ENCODE measurements around the gene BTBD18.
"Not testable (repeated sequence)": the region's sequence is repeated elsewhere in the genome, so short reads cannot be mapped to it uniquely, and the experiment has no call there.

BTBD18 gene

DNA sequence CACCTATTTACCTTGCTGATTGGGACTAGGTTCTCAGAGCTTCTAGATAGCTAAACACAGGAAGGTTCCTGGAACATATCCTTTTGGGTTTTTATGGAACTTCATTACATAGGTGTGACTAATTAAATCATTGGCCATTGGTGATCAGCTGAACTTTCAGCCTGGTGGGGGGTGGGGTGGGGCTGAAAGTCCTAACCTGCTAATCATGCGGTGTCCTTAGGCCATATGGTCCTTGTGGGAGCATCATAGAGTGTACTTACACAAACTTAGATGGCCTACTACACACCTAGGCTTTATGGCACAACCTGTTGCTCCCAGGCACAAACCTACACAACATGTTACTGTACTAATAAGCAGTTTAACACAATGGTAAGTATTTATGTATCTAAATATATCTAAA, 19.0 kb downstream of the BTBD18 start:
- DNase-seq (ENCODE audit: low read depth), result no peak

DNA sequence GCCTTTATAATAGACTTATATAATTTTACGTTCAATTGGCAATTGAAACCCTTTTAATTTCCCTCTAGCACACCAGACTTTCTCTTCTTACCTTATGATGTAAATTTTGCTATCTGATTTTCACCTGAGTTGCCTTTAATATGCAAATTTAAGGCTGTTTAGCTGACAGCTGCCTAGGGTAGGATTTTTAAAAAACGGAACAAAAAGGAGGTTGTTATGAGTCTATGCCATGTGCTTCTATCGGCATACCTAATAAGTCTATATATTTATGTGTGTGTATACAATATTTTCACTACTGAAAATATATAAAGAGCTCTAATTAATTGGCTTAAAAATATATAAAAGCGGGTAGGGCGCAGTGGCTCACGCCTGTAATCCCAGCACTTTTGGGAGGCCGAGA, 22.1 kb downstream of the BTBD18 start:
- no peak for DNase-seq (ENCODE audit: low read depth)

- no peak for DNase-seq (ENCODE audit: low read depth)
Measured at GRCh38 chr11:57728829-57729228, 22.8 kb downstream of the BTBD18 start.

DNA sequence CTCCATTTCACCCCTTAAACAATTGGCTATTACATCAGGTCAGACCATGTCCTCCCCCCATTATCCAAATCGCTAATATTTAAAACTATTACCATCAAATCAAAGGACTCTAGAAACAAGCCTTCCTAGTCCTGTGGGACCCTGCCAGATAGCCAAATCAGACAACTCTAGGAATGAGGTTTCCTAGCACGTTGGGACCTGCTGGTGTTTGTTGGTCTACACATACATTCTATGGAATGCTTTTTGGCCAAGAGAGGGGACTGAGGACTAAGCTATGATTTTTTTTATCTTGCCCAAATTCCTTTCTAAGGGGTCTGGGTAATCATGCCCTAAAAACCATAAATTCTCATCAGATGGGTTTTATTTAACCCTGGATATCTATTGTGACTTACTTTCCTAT, 24.4 kb downstream of the BTBD18 start:
- no peak for DNase-seq (ENCODE audit: low read depth)

GRCh38 chr11:57716726-57717125, 34.9 kb downstream of the BTBD18 start:
- DNase-seq (ENCODE audit: low read depth), result not testable (repeated sequence)

- no peak for DNase-seq (ENCODE audit: low read depth)
Measured at GRCh38 chr11:57713835-57714234, 37.8 kb downstream of the BTBD18 start.

GRCh38 chr11:57712256-57713150, 39.1 kb downstream of the BTBD18 start, which contains the start of gene TMX2:
TMX2 (plus strand) TSS chr11:57712593; CDS start chr11:57712619, 26 bp downstream.
- peak; percentile 100 for DNase-seq (ENCODE audit: low read depth)

DNA sequence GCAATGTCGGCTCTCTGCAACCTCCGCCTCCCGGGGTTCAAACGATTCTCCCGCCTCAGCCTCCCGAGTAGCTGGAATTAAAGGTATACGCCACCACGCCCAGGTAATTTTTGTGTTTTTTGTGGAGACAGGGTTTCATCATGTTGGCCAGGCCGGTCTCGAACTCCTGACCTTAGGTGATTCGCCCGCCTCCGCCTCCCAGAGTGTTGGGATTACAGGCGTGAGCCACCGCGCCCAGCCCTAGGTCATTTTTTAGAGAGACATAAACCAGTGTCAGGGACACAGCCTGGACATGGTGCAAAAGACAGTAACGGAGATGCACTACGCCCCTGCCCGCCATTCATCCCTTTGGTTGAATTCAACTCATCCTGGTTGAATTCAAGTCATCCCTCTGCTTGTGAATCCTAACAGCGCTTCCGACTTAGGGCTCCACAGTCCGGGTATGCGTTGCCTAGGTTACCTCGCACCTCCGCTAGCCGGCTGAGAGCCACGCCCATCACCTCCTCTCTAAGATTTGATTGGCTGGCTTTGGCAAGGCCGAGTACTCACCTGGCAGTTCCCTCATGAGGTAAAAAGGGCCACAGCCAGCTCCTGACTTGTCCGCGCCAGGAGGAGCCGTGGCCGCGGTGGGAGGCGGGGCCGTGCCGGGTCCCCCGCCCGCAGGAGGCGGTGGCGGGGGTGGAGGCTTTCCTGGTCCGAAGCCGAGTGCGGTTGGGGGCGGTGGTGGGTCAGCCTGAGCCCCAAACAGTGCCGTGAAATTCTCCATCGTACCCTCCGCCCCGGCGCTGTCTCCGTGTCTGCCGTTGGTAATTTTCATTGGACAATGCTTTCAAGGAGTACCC, 40.0 kb downstream of the BTBD18 start, which contains the start of gene MED19:
Gene MED19, minus strand, starts transcription at position 802 of the 842 bp plus-strand sequence. Its CDS starts 36 bp downstream, at position 766.
- DNase-seq (ENCODE audit: low read depth), result peak; percentile 31

DNA sequence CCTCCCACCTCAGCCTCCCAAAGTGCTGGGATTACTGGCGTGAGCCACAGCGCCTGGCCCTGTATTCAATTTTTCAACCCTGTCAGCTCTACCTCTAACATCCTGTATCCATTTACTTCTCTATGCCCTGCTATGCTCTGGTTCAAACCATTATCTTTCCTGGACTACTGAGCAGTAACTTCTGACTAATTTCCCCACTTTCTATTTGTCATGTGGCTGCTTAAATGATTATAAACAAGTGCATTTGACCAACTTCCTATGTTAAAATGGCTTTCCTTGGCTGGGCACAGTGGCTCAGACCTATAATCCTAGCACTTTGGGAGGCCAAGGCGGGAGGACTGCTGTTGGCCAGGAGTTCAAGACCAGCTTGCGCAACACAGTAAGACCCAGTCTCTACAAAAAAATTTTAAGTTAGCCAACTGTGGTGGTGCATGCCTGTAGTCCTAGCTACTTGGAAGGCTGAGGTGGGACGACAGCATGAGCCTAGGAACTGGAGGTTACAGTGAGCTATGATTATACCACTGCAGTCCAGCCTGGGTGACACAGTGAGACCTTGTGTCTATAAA, 41.7 kb downstream of the BTBD18 start:
- DNase-seq (ENCODE audit: low read depth), result no peak

DNA sequence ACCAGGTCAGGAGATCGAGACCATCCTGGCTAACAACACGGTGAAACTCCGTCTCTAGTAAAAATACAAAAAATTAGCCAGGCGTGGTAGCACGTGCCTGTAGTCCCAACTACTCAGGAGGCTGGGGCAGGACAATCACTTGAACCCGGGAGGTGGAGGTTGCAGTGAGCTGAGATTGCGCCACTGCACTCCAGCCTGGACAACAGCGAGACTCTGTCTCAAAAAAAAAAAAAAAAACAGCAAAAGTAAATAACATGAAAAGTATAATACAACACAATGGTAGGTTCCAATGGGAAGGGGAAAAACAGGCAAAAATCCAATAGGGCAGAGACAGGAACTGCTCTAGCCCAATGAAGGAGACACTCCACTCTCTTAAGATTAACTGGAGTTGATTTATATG, 46.2 kb downstream of the BTBD18 start:
- not testable (repeated sequence) for DNase-seq (ENCODE audit: low read depth)

- DNase-seq (ENCODE audit: low read depth), result no peak
Measured at GRCh38 chr11:57704932-57705331, 46.7 kb downstream of the BTBD18 start.

DNA sequence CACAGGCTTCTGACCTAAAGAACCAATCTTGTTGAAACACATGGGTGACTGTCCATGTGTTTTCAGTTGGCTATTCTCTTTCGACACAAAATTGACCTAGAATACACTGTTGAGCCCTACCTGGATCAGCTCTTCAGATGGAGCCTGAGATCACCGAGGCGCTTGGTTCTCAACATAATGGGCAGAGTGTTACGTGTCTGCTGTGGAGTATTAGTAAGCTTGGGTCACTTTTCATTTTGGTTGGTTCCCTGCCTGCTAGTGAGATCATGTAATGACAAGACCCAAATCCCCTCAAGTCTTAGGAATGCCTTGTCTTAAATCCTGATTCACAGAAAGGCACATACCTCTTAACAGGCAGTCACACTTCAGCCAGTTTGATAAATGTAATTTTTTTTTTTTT, 48.3 kb downstream of the BTBD18 start:
- no peak for DNase-seq (ENCODE audit: low read depth)

GRCh38 chr11:57700425-57700824, 51.2 kb downstream of the BTBD18 start:
- no peak for DNase-seq (ENCODE audit: low read depth)

- no peak for DNase-seq (ENCODE audit: low read depth)
Measured at GRCh38 chr11:57699813-57700212, 51.8 kb downstream of the BTBD18 start.

GRCh38 chr11:57698843-57699365, 52.7 kb downstream of the BTBD18 start:
- DNase-seq (ENCODE audit: low read depth), result no peak

All from non-pigmented ciliary epithelial cell (primary cell).